ENCODE measurements around the gene PHACTR1.

Gene PHACTR1

GRCh38 chr6:12937971-12938370, 221.4 kb downstream of the PHACTR1 start (continued):
- TF ChIP-seq PPARA (CRISPR knock-in tag; IDR thresholded peaks at IDR 0.05; ENCODE audit: borderline replicate concordance), result no peak

- no peak for TF ChIP-seq TCF4 (CRISPR knock-in tag; IDR thresholded peaks at IDR 0.05; ENCODE audit: borderline replicate concordance)
- no peak for TF ChIP-seq ARNTL (CRISPR knock-in tag; IDR thresholded peaks at IDR 0.05; ENCODE audit: borderline replicate concordance, low read depth)
- no peak for TF ChIP-seq TOX (CRISPR knock-in tag; IDR thresholded peaks at IDR 0.05; ENCODE audit: borderline replicate concordance)
- TF ChIP-seq ISL1 (CRISPR knock-in tag; IDR thresholded peaks at IDR 0.05), result no peak
- no peak for TF ChIP-seq OSR1 (CRISPR knock-in tag; IDR thresholded peaks at IDR 0.05)
- TF ChIP-seq ZNF565 (CRISPR knock-in tag; conservative IDR thresholded peaks at IDR 0.05; ENCODE audit: low read depth), result no peak
- no peak for ATAC-seq
These were observed 222.7 kb downstream of the PHACTR1 start for GRCh38 chr6:12939314-12939713.

- no peak for ATAC-seq
- TF ChIP-seq ISL1 (CRISPR knock-in tag; IDR thresholded peaks at IDR 0.05) (no peak), ESRRG (CRISPR knock-in tag; IDR thresholded peaks at IDR 0.05) (no peak), CSRNP3 (CRISPR knock-in tag; IDR thresholded peaks at IDR 0.05) (no peak), ZNF8 (CRISPR knock-in tag; IDR thresholded peaks at IDR 0.05) (no peak), CSDC2 (CRISPR knock-in tag; IDR thresholded peaks at IDR 0.05) (no peak), PPARA (CRISPR knock-in tag; IDR thresholded peaks at IDR 0.05; ENCODE audit: borderline replicate concordance) (no peak), ZNF565 (CRISPR knock-in tag; conservative IDR thresholded peaks at IDR 0.05; ENCODE audit: low read depth) (no peak), TCF4 (CRISPR knock-in tag; IDR thresholded peaks at IDR 0.05; ENCODE audit: borderline replicate concordance) (no peak), ZNF70 (CRISPR knock-in tag; IDR thresholded peaks at IDR 0.05) (no peak), ZFP30 (CRISPR knock-in tag; IDR thresholded peaks at IDR 0.05) (no peak), POU6F1 (CRISPR knock-in tag; IDR thresholded peaks at IDR 0.05; ENCODE audit: borderline replicate concordance, low read depth) (no peak), OSR1 (CRISPR knock-in tag; IDR thresholded peaks at IDR 0.05) (no peak), TSHZ2 (CRISPR knock-in tag; IDR thresholded peaks at IDR 0.05) (no peak)
These were observed 224.9 kb downstream of the PHACTR1 start for GRCh38 chr6:12941422-12941821.

GRCh38 chr6:12943549-12943948, 227.0 kb downstream of the PHACTR1 start:
- no peak for ATAC-seq
- TF ChIP-seq POU6F1 (CRISPR knock-in tag; IDR thresholded peaks at IDR 0.05; ENCODE audit: borderline replicate concordance, low read depth), result no peak
- no peak for TF ChIP-seq TCF4 (CRISPR knock-in tag; IDR thresholded peaks at IDR 0.05; ENCODE audit: borderline replicate concordance)
- no peak for TF ChIP-seq ZNF70 (CRISPR knock-in tag; IDR thresholded peaks at IDR 0.05)
- TF ChIP-seq PPARA (CRISPR knock-in tag; IDR thresholded peaks at IDR 0.05; ENCODE audit: borderline replicate concordance), result no peak
- no peak for TF ChIP-seq ZNF565 (CRISPR knock-in tag; conservative IDR thresholded peaks at IDR 0.05; ENCODE audit: low read depth)
- no peak for TF ChIP-seq ZFP3 (CRISPR knock-in tag; IDR thresholded peaks at IDR 0.05)
- TF ChIP-seq CSRNP3 (CRISPR knock-in tag; IDR thresholded peaks at IDR 0.05), result no peak
- TF ChIP-seq TSHZ2 (CRISPR knock-in tag; IDR thresholded peaks at IDR 0.05), result no peak
- TF ChIP-seq OSR1 (CRISPR knock-in tag; IDR thresholded peaks at IDR 0.05), result no peak
- TF ChIP-seq BACH2 (CRISPR knock-in tag; IDR thresholded peaks at IDR 0.05; ENCODE audit: borderline replicate concordance), result no peak
- no peak for TF ChIP-seq PATZ1 (CRISPR knock-in tag; IDR thresholded peaks at IDR 0.05; ENCODE audit: borderline replicate concordance)
- no peak for TF ChIP-seq ARNTL (CRISPR knock-in tag; IDR thresholded peaks at IDR 0.05; ENCODE audit: borderline replicate concordance, low read depth)
- no peak for TF ChIP-seq TOX (CRISPR knock-in tag; IDR thresholded peaks at IDR 0.05; ENCODE audit: borderline replicate concordance)
- no peak for TF ChIP-seq ISL1 (CRISPR knock-in tag; IDR thresholded peaks at IDR 0.05)
- no peak for TF ChIP-seq CSDC2 (CRISPR knock-in tag; IDR thresholded peaks at IDR 0.05)
- TF ChIP-seq ZFP30 (CRISPR knock-in tag; IDR thresholded peaks at IDR 0.05), result no peak
- no peak for TF ChIP-seq ZNF8 (CRISPR knock-in tag; IDR thresholded peaks at IDR 0.05)

Data from SK-N-SH treated with all-trans-retinoic acid at 6 μM for 48 hours (cell line).